Epidermal melanocyte (primary cell): ENCODE results near the gene SARNP.
"Not testable (repeated sequence)": the region's sequence is repeated elsewhere in the genome, so short reads cannot be mapped to it uniquely, and the experiment has no call there.

Source experiments
- DNase-seq: peaks from one replicate; pipeline ENCODE4 v3.0.0; 2011; ENCODE audit warnings: low spot score; ENCODE audit not compliant: insufficient read length

Gene SARNP, protein sequence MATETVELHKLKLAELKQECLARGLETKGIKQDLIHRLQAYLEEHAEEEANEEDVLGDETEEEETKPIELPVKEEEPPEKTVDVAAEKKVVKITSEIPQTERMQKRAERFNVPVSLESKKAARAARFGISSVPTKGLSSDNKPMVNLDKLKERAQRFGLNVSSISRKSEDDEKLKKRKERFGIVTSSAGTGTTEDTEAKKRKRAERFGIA

GRCh38 chr12:55817345-55818139 lies at the start of gene SARNP, which contains the start of gene ORMDL2:
Gene SARNP (minus strand): TSS chr12:55817724. CDS start chr12:55817701, 23 bp downstream.
Gene ORMDL2 (plus strand): TSS chr12:55818041. CDS start chr12:55819000, 959 bp downstream.
- DNase-seq: peak; percentile 97

DNA sequence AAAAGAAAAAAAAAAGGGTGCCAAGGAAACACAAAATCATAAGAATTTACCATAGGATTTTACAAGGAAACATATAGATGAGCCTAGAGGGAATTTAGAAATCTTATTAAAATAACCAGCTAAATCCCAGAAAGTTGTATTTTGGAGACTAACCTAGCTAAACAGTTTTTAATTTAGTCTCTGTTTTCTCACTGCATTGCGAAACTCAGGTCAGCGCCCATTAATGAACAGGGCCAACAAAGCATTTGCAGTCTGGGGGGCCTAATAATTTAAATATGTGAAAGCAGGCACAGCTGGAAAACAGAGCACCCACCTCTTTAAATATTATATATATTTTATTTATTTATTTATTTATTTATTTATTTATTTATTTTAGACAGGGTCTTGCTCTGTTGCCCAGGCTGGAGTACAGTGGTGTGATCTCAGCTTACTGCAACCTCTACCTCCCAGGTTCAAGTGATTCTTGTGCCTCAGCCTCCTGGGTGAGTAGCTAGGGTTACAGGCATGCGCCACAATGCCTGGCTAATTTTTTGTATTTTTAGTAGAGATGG lies 49.0 kb upstream of the SARNP start:
- DNase-seq: not testable (repeated sequence)

GRCh38 chr12:55865327-55865726 lies 47.8 kb upstream of the SARNP start:
- no peak for DNase-seq

DNA sequence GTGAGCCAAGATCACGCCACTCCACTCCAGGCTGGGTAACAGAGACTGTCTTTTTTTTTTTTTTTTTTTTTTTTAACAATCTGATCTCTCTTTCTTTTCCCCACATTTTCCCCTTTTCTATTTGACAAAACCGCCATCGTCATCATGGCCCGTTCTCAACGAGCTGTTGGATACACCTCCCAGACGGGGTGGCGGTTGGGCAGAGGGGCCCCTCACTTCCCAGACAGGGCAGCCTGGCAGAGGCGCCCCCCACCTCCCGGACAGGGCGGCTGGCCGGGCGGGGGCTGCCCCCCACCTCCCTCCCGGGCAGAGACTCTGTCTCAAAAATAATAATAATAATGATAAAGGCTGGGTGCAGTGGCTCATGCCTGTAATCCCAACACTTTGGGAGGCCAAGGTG lies 45.4 kb upstream of the SARNP start:
- DNase-seq: not testable (repeated sequence)

DNA sequence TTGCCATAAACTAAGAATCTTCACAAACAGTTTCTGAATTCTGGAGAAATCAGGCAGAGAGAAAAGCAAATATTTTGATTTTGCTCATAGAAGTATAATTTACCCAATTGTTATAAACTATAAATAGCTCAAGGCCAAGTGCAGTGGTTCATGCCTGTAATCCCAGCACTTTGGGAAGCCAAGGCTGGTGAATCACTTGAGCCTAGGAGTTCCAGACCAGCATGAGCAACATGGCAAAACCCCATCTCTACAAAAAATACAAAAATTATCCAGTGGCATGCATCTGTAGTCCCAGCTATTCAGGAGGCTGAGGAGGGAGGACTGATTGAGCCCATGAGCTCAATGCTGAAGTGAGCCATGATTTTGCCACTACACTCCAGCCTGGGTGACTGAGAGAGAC lies 44.8 kb upstream of the SARNP start:
- no peak for DNase-seq

- no peak for DNase-seq
Observed at GRCh38 chr12:55861871-55862270, 44.3 kb upstream of the SARNP start.

- DNase-seq: no peak
Observed at GRCh38 chr12:55861396-55861795, 43.9 kb upstream of the SARNP start.

DNA sequence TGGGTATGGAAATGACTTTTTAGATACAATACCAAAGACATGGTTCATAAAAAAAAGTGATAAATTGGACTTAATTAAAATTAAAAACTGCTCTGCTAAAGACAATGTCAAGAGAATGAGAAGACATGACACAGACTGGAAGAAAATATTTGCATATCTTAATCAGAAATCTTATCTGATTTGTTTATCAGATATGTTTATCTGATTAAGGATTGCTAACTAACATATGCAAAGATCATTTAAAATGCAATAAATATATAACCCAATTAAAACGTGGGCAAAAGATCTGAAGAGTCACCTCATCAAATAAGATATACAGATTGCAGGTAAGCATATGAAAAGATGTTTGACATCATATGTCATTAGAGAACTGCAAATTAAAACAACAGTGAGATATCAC lies 35.2 kb upstream of the SARNP start:
- DNase-seq: no peak

GRCh38 chr12:55850893-55851292 lies 33.4 kb upstream of the SARNP start:
- no peak for DNase-seq

- no peak for DNase-seq
Observed at GRCh38 chr12:55850401-55850800, 32.9 kb upstream of the SARNP start.

GRCh38 chr12:55849616-55850343 lies 32.3 kb upstream of the SARNP start:
- no peak for DNase-seq

- DNase-seq: no peak
Observed at GRCh38 chr12:55847603-55848291, 30.2 kb upstream of the SARNP start.

DNA sequence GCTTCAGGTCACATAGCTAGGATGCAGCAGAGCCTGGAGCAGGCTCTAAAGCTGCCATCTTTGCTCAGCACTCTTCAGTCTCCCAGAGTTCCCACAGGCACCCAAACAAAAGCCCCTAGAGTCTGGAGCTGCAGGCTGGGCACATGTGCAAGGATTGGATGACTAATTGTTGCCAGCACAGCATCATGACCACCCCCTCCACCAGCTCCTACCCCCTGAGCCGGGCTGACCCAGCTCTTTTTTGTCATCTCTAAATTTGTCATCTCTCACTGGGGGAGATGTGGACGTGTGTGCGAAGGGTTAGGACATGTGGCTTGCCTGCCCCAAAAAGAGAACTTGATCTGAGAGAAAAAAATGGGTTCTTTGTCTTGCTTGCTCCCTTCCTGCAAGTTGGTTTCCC lies 29.5 kb upstream of the SARNP start:
- DNase-seq: no peak

- no peak for DNase-seq
Observed at GRCh38 chr12:55845785-55846496, 28.4 kb upstream of the SARNP start.

DNA sequence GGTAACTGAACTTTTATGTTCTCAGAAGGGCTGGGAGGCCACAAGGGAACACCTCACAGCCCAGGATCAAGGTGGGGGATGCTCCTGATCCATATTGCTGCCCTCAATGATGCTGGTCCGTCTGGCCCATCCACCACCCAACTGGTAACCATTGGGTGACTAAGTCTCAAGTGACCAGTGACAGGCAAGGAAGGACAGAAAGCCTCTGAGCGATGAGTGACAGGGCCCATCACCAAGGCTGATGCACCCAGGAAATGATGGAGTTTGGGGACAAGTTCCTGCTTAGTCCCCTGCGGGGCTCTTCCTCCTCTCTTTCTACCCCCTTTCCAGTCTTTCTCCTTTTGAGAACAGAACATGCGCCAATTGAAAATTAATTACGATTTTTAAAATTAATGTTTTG lies 27.8 kb upstream of the SARNP start:
- no peak for DNase-seq

DNA sequence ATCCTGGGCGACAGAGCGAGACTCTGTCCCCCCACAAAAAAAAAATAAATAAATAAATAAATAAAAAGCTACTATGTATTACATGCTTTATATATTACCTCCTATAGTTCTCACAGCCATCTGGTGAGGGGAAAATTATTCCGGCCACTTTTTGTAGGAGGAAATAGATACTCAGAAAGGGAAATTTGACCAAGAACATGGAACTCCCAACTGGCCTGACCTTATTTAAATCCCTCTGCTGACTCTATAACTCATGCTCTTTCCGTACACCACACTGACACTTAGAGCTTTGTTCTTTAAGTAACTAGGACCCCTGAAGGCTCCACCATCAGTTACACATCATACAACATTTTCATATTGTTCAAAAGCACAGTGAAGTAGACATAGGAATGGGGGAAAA lies 27.4 kb upstream of the SARNP start:
- no peak for DNase-seq

- no peak for DNase-seq
Observed at GRCh38 chr12:55843431-55843830, 25.9 kb upstream of the SARNP start.

GRCh38 chr12:55842681-55843429 lies 25.3 kb upstream of the SARNP start, which contains the start of gene MMP19:
Gene MMP19 (minus strand): TSS chr12:55842936. CDS start chr12:55842830, 106 bp downstream.
- DNase-seq: no peak

- DNase-seq: no peak
Observed at GRCh38 chr12:55840581-55841351, 23.2 kb upstream of the SARNP start.
